Neural cell (in vitro differentiated cells): ENCODE results near the gene ACHE. TPM values are rescaled to one million over a fixed set of nuclear protein-coding genes. Genes with fewer than 3 reads are reported as not detected.

Experiments
- H2AFZ ChIP-seq: fragments of 200-600, 300-800 bp; sonication (generic), shearing (Covaris generic); 2 replicates; pipeline ENCODE4 v1.6.0; 2014; ENCODE audit warnings: low read depth, mild to moderate bottlenecking, antibody characterized with exemption, low read length, moderate library complexity
- H3F3A ChIP-seq: fragments of 200-600 bp; shearing (Covaris generic); 2 replicates; pipeline ENCODE4 v1.6.1; 2016; ENCODE audit warnings: mild to moderate bottlenecking, moderate library complexity, mixed read lengths, antibody characterized with exemption, low read length; ENCODE audit not compliant: insufficient read depth, poor library complexity, severe bottlenecking
- H3K27ac ChIP-seq: fragments of 200-600, 300-800 bp; sonication (generic), shearing (Covaris generic); 2 replicates; pipeline ENCODE4 v1.5.1; 2014; ENCODE audit warnings: mild to moderate bottlenecking, low read length, moderate library complexity
- H3K27me3 ChIP-seq: fragments of 300-800, 200-600 bp; sonication (generic), shearing (Covaris generic); 2 replicates; pipeline ENCODE4 v1.6.0; 2014; ENCODE audit warnings: mild to moderate bottlenecking, low read depth, low read length, moderate library complexity; ENCODE audit not compliant: insufficient read depth
- H3K36me3 ChIP-seq: fragments of 300-800, 200-600 bp; sonication (generic), shearing (Covaris generic); 2 replicates; pipeline ENCODE4 v1.5.1; 2014; ENCODE audit warnings: mild to moderate bottlenecking, antibody characterized with exemption, low read length, moderate library complexity; ENCODE audit not compliant: insufficient read depth
- H3K4me2 ChIP-seq: fragments of 300-800, 200-600 bp; sonication (generic), shearing (Covaris generic); 2 replicates; pipeline ENCODE4 v1.6.0; 2014; ENCODE audit warnings: mild to moderate bottlenecking, low read length
- H3K4me3 ChIP-seq: fragments of 300-800, 200-600 bp; sonication (generic), shearing (Covaris generic); 2 replicates; pipeline ENCODE4 v1.5.1; 2014; ENCODE audit warnings: mild to moderate bottlenecking, low read length, moderate library complexity
- H3K79me2 ChIP-seq: fragments of 200-600 bp; shearing (Covaris generic); replicated peaks from 2 replicates; pipeline ENCODE4 v1.6.0; 2014; ENCODE audit warnings: mild to moderate bottlenecking, low read length, moderate library complexity; ENCODE audit not compliant: insufficient read depth
- H3K9ac ChIP-seq: fragments of 300-800, 200-600 bp; sonication (generic), shearing (Covaris generic); 2 replicates; pipeline ENCODE4 v1.6.1; 2016; ENCODE audit warnings: mild to moderate bottlenecking, low read length, mixed read lengths
- H3K9me2 ChIP-seq: fragments of 200-600 bp; shearing (Covaris generic); 2 replicates; pipeline ENCODE4 v1.6.1; 2016; ENCODE audit warnings: mild to moderate bottlenecking, low read length, mixed read lengths; ENCODE audit not compliant: insufficient read depth
- H3K9me3 ChIP-seq: fragments of 200-600, 300-800 bp; sonication (generic), shearing (Covaris generic); 2 replicates; pipeline ENCODE4 v1.6.1; 2016; ENCODE audit warnings: mild to moderate bottlenecking, mixed run types, low read length, moderate library complexity, mixed read lengths
- H4K20me1 ChIP-seq: fragments of 200-600 bp; shearing (Covaris generic); 2 replicates; pipeline ENCODE4 v1.6.1; 2016; ENCODE audit warnings: mild to moderate bottlenecking, mixed run types; ENCODE audit not compliant: insufficient read depth
- EP300 ChIP-seq: fragments of 450-650 bp; conservative IDR thresholded peaks from 2 replicates; pipeline ENCODE4 v1.6.1; 2014; ENCODE audit warnings: antibody characterized with exemption, mild to moderate bottlenecking, moderate library complexity; ENCODE audit not compliant: poor library complexity, severe bottlenecking
- EZH2 ChIP-seq: fragments of 200-600, 300-800 bp; shearing (Covaris generic), sonication (generic); IDR thresholded peaks from 2 replicates; pipeline ENCODE4 v1.6.1; 2014; ENCODE audit warnings: antibody characterized with exemption, low read length, borderline replicate concordance, mild to moderate bottlenecking; ENCODE audit not compliant: insufficient read depth, poor library complexity, severe bottlenecking
- MXI1 ChIP-seq: fragments of 450-650 bp; conservative IDR thresholded peaks from 2 replicates; pipeline ENCODE4 v1.6.1; 2014; ENCODE audit warnings: antibody characterized with exemption, mild to moderate bottlenecking; ENCODE audit not compliant: poor library complexity, severe bottlenecking
- POLR2AphosphoS5 ChIP-seq: IDR thresholded peaks from 2 replicates; pipeline ENCODE4 v1.6.1; 2012
- RAD21 ChIP-seq: fragments of 450-650 bp; conservative IDR thresholded peaks from 2 replicates; pipeline ENCODE4 v1.6.1; 2014; ENCODE audit warnings: antibody characterized with exemption, mild to moderate bottlenecking, moderate library complexity
- SMC3 ChIP-seq: fragments of 450-650 bp; conservative IDR thresholded peaks from 2 replicates; pipeline ENCODE4 v1.6.1; 2014; ENCODE audit warnings: antibody characterized with exemption, mild to moderate bottlenecking, moderate library complexity; ENCODE audit not compliant: poor library complexity
- TAF1 ChIP-seq: IDR thresholded peaks from 2 replicates; pipeline ENCODE4 v1.6.1; 2012; ENCODE audit warnings: low read depth
- polyA plus RNA-seq: library from polyadenylated mRNA; depleted of rRNA; stranded (reverse); fragments of >200 nt; gene quantifications from 2 replicates; pipeline ENCODE4 v1.2.3, GENCODE V29; 2014
- TF ChIP-seq, protein P1 (sequence below): fragments of 450-650 bp; IDR thresholded peaks from 2 replicates; pipeline ENCODE4 v1.5.1; 2014; ENCODE audit warnings: antibody characterized with exemption, mild to moderate bottlenecking, moderate library complexity; ENCODE audit not compliant: poor library complexity, severe bottlenecking
- TF ChIP-seq, protein P2 (sequence below): IDR thresholded peaks from 2 replicates; pipeline ENCODE4 v1.6.1; 2012; ENCODE audit warnings: borderline replicate concordance

ACHE gene
- polyA plus RNA-seq, 1 donor from 2014 or later: 12.2 TPM

DNA sequence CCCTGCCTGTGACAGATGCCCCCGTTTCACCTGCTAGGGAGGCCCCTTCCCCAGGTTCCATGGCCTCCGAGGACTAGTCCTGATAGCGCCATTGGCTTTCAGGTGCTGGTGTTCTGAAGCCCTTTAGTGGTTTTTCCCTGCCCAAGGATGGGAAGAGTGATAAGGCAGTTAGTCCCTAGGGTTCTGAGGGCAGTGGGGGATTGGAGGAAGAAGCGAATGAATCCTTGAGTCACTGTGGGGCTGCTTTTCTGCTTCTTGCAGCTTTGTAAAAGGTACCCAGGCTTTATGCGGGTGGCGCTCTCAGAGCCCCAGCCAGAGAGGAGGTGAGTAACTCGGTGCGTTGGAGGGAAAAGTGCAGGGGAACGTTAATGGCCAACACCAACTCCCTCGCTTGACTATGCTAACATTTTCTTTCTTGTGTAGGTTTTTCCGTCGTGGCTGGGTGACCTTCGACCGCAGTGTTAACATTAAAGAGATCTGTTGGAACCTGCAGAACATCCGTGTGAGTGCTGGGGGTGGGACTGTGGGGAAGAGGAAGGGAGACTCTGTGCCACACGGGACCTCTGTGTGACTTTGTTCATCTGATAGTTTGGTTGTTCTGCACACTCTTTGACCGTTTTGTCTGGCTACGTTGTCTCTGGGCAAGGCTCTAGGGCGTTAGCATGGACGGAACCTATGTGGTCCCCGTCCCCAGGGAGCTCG is 10.1 kb downstream of the ACHE start (continued):
- TF ChIP-seq, protein P1, sequence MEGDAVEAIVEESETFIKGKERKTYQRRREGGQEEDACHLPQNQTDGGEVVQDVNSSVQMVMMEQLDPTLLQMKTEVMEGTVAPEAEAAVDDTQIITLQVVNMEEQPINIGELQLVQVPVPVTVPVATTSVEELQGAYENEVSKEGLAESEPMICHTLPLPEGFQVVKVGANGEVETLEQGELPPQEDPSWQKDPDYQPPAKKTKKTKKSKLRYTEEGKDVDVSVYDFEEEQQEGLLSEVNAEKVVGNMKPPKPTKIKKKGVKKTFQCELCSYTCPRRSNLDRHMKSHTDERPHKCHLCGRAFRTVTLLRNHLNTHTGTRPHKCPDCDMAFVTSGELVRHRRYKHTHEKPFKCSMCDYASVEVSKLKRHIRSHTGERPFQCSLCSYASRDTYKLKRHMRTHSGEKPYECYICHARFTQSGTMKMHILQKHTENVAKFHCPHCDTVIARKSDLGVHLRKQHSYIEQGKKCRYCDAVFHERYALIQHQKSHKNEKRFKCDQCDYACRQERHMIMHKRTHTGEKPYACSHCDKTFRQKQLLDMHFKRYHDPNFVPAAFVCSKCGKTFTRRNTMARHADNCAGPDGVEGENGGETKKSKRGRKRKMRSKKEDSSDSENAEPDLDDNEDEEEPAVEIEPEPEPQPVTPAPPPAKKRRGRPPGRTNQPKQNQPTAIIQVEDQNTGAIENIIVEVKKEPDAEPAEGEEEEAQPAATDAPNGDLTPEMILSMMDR: no peak
- TF ChIP-seq MXI1: no peak

DNA sequence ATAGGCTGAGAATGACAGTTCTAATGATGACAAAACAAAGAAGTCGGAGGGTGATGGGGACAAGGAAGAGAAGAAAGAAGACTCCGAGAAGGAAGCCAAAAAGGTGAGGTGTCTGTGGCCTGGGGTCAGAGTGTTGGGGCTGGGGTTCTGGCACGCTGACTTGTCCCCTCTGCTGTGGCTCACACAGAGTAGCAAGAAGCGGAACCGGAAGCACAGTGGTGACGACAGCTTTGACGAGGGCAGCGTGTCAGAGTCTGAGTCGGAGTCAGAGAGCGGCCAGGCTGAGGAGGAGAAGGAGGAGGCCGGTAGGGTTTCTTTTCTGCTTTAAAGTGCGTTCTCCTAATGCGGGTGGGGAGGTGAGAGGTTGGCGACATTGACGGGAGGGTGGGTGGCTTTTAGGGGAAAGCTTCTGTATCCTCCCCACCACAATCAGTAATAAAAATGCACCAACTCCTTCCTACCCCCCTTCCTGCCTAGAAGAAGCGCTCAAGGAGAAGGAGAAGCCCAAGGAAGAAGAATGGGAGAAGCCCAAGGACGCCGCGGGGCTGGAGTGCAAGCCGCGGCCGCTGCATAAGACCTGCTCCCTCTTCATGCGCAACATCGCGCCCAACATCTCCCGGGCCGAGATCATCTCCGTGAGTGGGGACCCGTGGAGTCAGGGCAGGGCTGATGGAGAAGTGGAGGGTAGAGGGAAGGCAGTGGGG is 10.8 kb downstream of the ACHE start:
- H3F3A ChIP-seq: no peaks in the 10 kb centered on the region
- no peak overlapping the region for H3K27ac ChIP-seq
- TF ChIP-seq RAD21 (no peak), SMC3 (no peak), EZH2 (no peak), MXI1 (no peak), TAF1 (no peak), POLR2AphosphoS5 (no peak), EP300 (no peak)
- TF ChIP-seq, protein P1: no peak
- TF ChIP-seq, protein P2, sequence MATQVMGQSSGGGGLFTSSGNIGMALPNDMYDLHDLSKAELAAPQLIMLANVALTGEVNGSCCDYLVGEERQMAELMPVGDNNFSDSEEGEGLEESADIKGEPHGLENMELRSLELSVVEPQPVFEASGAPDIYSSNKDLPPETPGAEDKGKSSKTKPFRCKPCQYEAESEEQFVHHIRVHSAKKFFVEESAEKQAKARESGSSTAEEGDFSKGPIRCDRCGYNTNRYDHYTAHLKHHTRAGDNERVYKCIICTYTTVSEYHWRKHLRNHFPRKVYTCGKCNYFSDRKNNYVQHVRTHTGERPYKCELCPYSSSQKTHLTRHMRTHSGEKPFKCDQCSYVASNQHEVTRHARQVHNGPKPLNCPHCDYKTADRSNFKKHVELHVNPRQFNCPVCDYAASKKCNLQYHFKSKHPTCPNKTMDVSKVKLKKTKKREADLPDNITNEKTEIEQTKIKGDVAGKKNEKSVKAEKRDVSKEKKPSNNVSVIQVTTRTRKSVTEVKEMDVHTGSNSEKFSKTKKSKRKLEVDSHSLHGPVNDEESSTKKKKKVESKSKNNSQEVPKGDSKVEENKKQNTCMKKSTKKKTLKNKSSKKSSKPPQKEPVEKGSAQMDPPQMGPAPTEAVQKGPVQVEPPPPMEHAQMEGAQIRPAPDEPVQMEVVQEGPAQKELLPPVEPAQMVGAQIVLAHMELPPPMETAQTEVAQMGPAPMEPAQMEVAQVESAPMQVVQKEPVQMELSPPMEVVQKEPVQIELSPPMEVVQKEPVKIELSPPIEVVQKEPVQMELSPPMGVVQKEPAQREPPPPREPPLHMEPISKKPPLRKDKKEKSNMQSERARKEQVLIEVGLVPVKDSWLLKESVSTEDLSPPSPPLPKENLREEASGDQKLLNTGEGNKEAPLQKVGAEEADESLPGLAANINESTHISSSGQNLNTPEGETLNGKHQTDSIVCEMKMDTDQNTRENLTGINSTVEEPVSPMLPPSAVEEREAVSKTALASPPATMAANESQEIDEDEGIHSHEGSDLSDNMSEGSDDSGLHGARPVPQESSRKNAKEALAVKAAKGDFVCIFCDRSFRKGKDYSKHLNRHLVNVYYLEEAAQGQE: no peak
- no peak overlapping the region for H3K9ac ChIP-seq
- peaks cover 3% of the 10 kb centered on the region for H4K20me1 ChIP-seq
- no peaks in the 10 kb centered on the region for H3K27me3 ChIP-seq
- no peak overlapping the region for H3K4me3 ChIP-seq
- H3K36me3 ChIP-seq: peaks cover 18% of the 10 kb centered on the region
- no peak overlapping the region for H3K4me2 ChIP-seq
- H3K9me3 ChIP-seq: no peaks in the 10 kb centered on the region
- no peak overlapping the region for H2AFZ ChIP-seq
- peaks cover 9% of the 10 kb centered on the region for H3K79me2 ChIP-seq
- H3K9me2 ChIP-seq: no peaks in the 10 kb centered on the region
